ENCODE results near the gene ZBTB3. TPM values are rescaled to one million over a fixed set of nuclear protein-coding genes. Genes with fewer than 3 reads are reported as not detected.

ZBTB3 gene
- total and polyA plus RNA-seq, 9 donors: 3.5 to 18.2 (median 9.5) TPM

- peaks cover 3% of the 10 kb centered on the region for H3K4me1 ChIP-seq (ENCODE audit: insufficient read depth)
- 0% methylated on average over 20 of the region's 20 CpGs for WGBS, 3 donors
- peak; percentile 82 to 89 (median 83) for DNase-seq
- peak overlapping the region; percentile 91 for H3K4me3 ChIP-seq
- H3K27ac ChIP-seq: peak overlapping the region in 1 of 2 donors; percentile 89
- intact Hi-C loops (cut with DNase I): loop anchor here in 3 of 4 donors (5.0 kb wide), 3 partner anchors 51 to 114 kb away; partner anchors contain the start of genes LBHD1 (in 1 of the 3), UBXN1 (in 1 of the 3) and UQCC3 (in 1 of the 3)
- no peaks in the 10 kb centered on the region for H3K36me3 ChIP-seq
- no peaks in the 10 kb centered on the region for H3K27me3 ChIP-seq
- TF ChIP-seq POLR2A (IDR thresholded peaks at IDR 0.05): no peak
- TF ChIP-seq EP300 (IDR thresholded peaks at IDR 0.05): no peak
- TF ChIP-seq, protein P1, sequence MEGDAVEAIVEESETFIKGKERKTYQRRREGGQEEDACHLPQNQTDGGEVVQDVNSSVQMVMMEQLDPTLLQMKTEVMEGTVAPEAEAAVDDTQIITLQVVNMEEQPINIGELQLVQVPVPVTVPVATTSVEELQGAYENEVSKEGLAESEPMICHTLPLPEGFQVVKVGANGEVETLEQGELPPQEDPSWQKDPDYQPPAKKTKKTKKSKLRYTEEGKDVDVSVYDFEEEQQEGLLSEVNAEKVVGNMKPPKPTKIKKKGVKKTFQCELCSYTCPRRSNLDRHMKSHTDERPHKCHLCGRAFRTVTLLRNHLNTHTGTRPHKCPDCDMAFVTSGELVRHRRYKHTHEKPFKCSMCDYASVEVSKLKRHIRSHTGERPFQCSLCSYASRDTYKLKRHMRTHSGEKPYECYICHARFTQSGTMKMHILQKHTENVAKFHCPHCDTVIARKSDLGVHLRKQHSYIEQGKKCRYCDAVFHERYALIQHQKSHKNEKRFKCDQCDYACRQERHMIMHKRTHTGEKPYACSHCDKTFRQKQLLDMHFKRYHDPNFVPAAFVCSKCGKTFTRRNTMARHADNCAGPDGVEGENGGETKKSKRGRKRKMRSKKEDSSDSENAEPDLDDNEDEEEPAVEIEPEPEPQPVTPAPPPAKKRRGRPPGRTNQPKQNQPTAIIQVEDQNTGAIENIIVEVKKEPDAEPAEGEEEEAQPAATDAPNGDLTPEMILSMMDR (IDR thresholded peaks at IDR 0.05): no peak
- H3K9me3 ChIP-seq: no peaks in the 10 kb centered on the region
These were observed 26.1 kb downstream of the ZBTB3 start for GRCh38 chr11:62727872-62728170.

- peak; percentile 98 to 99 (median 98) for DNase-seq
- TF ChIP-seq POLR2A (IDR thresholded peaks at IDR 0.05) (peak; percentile 82), EP300 (IDR thresholded peaks at IDR 0.05) (no peak)
- TF ChIP-seq, protein P1 (IDR thresholded peaks at IDR 0.05): peak in 1 of 3 donors; percentile 7
- no peaks in the 10 kb centered on the region for H3K36me3 ChIP-seq
- H3K4me3 ChIP-seq: peak within 1 kb of the TSS; percentile 91
- no peaks in the 10 kb centered on the region for H3K27me3 ChIP-seq
- intact Hi-C loops (cut with DNase I): loop anchor here in 3 of 4 donors (5.0 kb wide), 3 partner anchors 50 to 115 kb away; partner anchors contain the start of genes LBHD1 (in 1 of the 3), UBXN1 (in 1 of the 3) and UQCC3 (in 1 of the 3)
- peaks cover 3% of the 10 kb centered on the region for H3K4me1 ChIP-seq (ENCODE audit: insufficient read depth)
- H3K27ac ChIP-seq: peak within 1 kb of the TSS; percentile 50 to 89
- H3K9me3 ChIP-seq: no peaks in the 10 kb centered on the region
- WGBS, 3 donors: 0 to 1% (median 0%) methylated on average over 69 to 72 of the region's 72 CpGs
These were observed 26.6 kb downstream of the ZBTB3 start, which contains the start of gene HNRNPUL2 for GRCh38 chr11:62727165-62727871. HNRNPUL2 (minus strand) TSS chr11:62727457; CDS start chr11:62727156, 301 bp downstream.

DNA sequence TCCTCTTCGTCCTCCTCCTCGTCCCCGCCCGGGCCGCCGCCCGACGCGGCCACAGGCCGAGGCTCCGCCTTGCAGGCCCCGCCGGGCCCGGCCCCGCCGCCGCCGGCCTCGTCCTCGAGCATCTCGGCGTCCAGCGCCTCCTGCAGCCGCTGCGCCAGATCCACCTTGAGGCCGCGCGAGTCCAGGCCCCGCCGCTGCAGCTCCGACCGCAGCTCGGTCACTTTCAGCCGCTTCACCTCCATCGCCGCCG, 27.1 kb downstream of the ZBTB3 start:
- no peak for DNase-seq
- Histone ChIP-seq H3K27ac (peak overlapping the region; percentile 50 to 89), H3K9me3 (no peaks in the 10 kb centered on the region), H3K36me3 (no peaks in the 10 kb centered on the region), H3K4me3 (peak overlapping the region; percentile 91), H3K27me3 (no peaks in the 10 kb centered on the region), H3K4me1 (ENCODE audit: insufficient read depth) (peaks cover 3% of the 10 kb centered on the region)
- intact Hi-C loops (cut with DNase I): loop anchor here in 3 of 4 donors (5.0 kb wide), 3 partner anchors 50 to 115 kb away; partner anchors contain the start of genes LBHD1 (in 1 of the 3), UBXN1 (in 1 of the 3) and UQCC3 (in 1 of the 3)
- TF ChIP-seq POLR2A (IDR thresholded peaks at IDR 0.05) (no peak), EP300 (IDR thresholded peaks at IDR 0.05) (no peak)
- TF ChIP-seq, protein P1 (IDR thresholded peaks at IDR 0.05): no peak
- WGBS, 3 donors: 0 to 1% (median 1%) methylated on average over 15 to 37 of the region's 37 CpGs

DNA sequence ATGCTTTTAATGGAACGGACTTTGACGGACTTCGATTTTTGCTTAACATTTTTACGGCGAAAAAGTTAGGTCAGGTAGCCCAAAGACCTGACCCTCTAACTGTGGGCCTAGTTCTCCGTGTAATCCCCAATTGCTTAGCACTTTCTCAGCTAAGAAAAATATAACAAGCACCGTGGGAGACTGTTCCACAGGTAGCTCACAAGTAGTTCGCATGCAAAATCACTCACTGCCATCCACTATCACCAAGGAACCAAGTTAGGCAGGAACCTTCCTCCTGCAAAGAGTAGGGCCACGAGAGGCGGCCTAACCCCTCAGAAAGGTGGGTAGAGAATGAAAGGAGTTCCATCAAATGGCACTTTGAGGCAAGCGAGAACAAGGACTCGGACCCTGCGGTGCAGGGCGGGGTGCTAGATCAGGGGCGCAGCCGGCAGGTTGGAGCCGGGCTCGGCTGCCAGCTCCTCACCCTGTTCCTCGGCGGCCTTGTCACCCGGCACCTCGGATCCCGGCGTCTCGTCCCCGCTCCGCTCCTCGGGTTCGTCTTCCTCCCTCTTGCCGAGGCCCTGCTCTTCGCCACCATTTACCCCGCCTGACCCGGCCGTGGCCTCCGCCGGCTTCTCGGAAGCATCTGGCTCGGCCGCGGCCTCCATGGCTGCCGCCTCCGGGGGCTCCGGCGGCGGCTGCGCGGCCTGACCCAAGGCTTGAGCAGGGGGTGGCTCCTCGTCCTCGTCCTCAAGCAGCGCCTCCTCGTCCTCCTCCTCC, 27.6 kb downstream of the ZBTB3 start:
- DNase-seq: peak in 1 of 5 donors; percentile 28
- H3K36me3 ChIP-seq: no peaks in the 10 kb centered on the region
- no peaks in the 10 kb centered on the region for H3K9me3 ChIP-seq
- peak overlapping the region; percentile 50 to 89 for H3K27ac ChIP-seq
- H3K4me3 ChIP-seq: peak overlapping the region; percentile 91
- WGBS, 3 donors: 0% methylated on average over 51 of the region's 51 CpGs
- intact Hi-C loops (cut with DNase I): loop anchor here in 3 of 4 donors (5.0 kb wide), 3 partner anchors 49 to 116 kb away; partner anchors contain the start of genes LBHD1 (in 1 of the 3), UBXN1 (in 1 of the 3) and UQCC3 (in 1 of the 3)
- peaks cover 3% of the 10 kb centered on the region for H3K4me1 ChIP-seq (ENCODE audit: insufficient read depth)
- TF ChIP-seq POLR2A (IDR thresholded peaks at IDR 0.05) (no peak), EP300 (IDR thresholded peaks at IDR 0.05) (no peak)
- TF ChIP-seq, protein P1 (IDR thresholded peaks at IDR 0.05): peak in 1 of 3 donors; percentile 6
- H3K27me3 ChIP-seq: no peaks in the 10 kb centered on the region

Data from ovary (tissue), 9 donors.